IPS DF 19.7 (cell line): ENCODE results near the gene QRFP.

Experiments
- DNase-seq: peaks from one replicate; pipeline ENCODE4 v3.0.0-alpha.2; 2013; ENCODE audit warnings: low read depth, low spot score

The QRFP gene

GRCh38 chr9:130872093-130872492, 24.5 kb downstream of the QRFP start:
- no peak for DNase-seq

GRCh38 chr9:130871395-130872062, 25.1 kb downstream of the QRFP start:
- no peak for DNase-seq

- DNase-seq: no peak
These were observed 25.9 kb downstream of the QRFP start for GRCh38 chr9:130870491-130871381.

- DNase-seq: no peak
These were observed 27.4 kb downstream of the QRFP start for GRCh38 chr9:130869250-130869649.

GRCh38 chr9:130868230-130868629, 28.4 kb downstream of the QRFP start:
- no peak for DNase-seq

- no peak for DNase-seq
These were observed 29.1 kb downstream of the QRFP start for GRCh38 chr9:130867556-130867955.

GRCh38 chr9:130866474-130866965, 30.1 kb downstream of the QRFP start:
- DNase-seq: peak; percentile 93

- no peak for DNase-seq
These were observed 30.7 kb downstream of the QRFP start for GRCh38 chr9:130865921-130866320.

- DNase-seq: no peak
These were observed 32.1 kb downstream of the QRFP start for GRCh38 chr9:130864541-130864940.

- DNase-seq: no peak
These were observed 33.9 kb downstream of the QRFP start for GRCh38 chr9:130862747-130863146.

- DNase-seq: no peak
These were observed 34.4 kb downstream of the QRFP start for GRCh38 chr9:130862217-130862616.

GRCh38 chr9:130861372-130862180, 35.0 kb downstream of the QRFP start:
- DNase-seq: no peak

- DNase-seq: no peak
These were observed 35.9 kb downstream of the QRFP start for GRCh38 chr9:130860458-130861316.

- no peak for DNase-seq
These were observed 37.6 kb downstream of the QRFP start for GRCh38 chr9:130858739-130859705.

GRCh38 chr9:130857864-130858738, 38.5 kb downstream of the QRFP start:
- DNase-seq: no peak

GRCh38 chr9:130856474-130856873, 40.1 kb downstream of the QRFP start:
- DNase-seq: no peak

- no peak for DNase-seq
These were observed 41.8 kb downstream of the QRFP start for GRCh38 chr9:130854835-130855234.

- DNase-seq: no peak
These were observed 42.5 kb downstream of the QRFP start for GRCh38 chr9:130854092-130854491.

- no peak for DNase-seq
These were observed 43.8 kb downstream of the QRFP start for GRCh38 chr9:130852801-130853200.
